OCI-LY7 (cell line): ENCODE data around the gene MTMR2. TPM values are rescaled to one million over a fixed set of nuclear protein-coding genes. Genes with fewer than 3 reads are reported as not detected.

Experiments
- BruUV-seq: library from RNA; stranded (reverse); fragments of 400-500 nt; replicated peaks from 2 replicates; lab custom pipeline; 2021; lab: Mats Ljungman, UMichigan
- CTCF ChIA-PET: fragments of 300-600 bp; sonication (Branson Sonifier 250); formaldehyde crosslinking; loops from one replicate; lab custom pipeline; 2022; ENCODE audit warnings: antibody characterized with exemption; ENCODE audit not compliant: unreplicated experiment; lab: Charles Lee
- POLR2A ChIA-PET: fragments of 300-600 bp; sonication (Branson Sonifier 250); formaldehyde crosslinking; loops from one replicate; lab custom pipeline; 2022; ENCODE audit warnings: antibody characterized with exemption; lab: Charles Lee
- DNase-seq: peaks from one replicate; pipeline ENCODE4 v3.0.0-alpha.2; 2015; ENCODE audit warnings: low spot score
- H2AFZ ChIP-seq: fragments of 200-600 bp; sonication (generic), shearing (Covaris generic); 2 replicates; pipeline ENCODE4 v1.6.1; 2014; ENCODE audit warnings: mild to moderate bottlenecking, antibody characterized with exemption, low read length, moderate library complexity
- H3K27ac ChIP-seq: fragments of 200-600 bp; sonication (generic); 2 replicates; pipeline ENCODE4 v1.5.1; 2014; ENCODE audit warnings: mixed run types, low read depth, mild to moderate bottlenecking, moderate library complexity, low read length, inconsistent platforms; ENCODE audit not compliant: poor library complexity, severe bottlenecking
- H3K36me3 ChIP-seq: fragments of 200-600 bp; sonication (generic); 2 replicates; pipeline ENCODE4 v1.6.1; 2014; ENCODE audit warnings: mild to moderate bottlenecking, antibody characterized with exemption, low read length, moderate library complexity, mixed read lengths; ENCODE audit not compliant: insufficient read depth
- H3K4me1 ChIP-seq: fragments of 200-600 bp; sonication (generic); 2 replicates; pipeline ENCODE4 v1.5.1; 2014; ENCODE audit warnings: mild to moderate bottlenecking, low read length; ENCODE audit not compliant: insufficient read depth, poor library complexity, severe bottlenecking
- H3K4me2 ChIP-seq: fragments of 200-600 bp; sonication (generic); 2 replicates; pipeline ENCODE4 v1.6.1; 2014; ENCODE audit warnings: mild to moderate bottlenecking, low read length
- H3K4me3 ChIP-seq: fragments of 200-600 bp; sonication (generic); 2 replicates; pipeline ENCODE4 v1.5.1; 2014; ENCODE audit warnings: mild to moderate bottlenecking, low read depth, low read length; ENCODE audit not compliant: poor library complexity, severe bottlenecking
- H3K79me2 ChIP-seq: fragments of 200-600 bp; sonication (generic); 2 replicates; pipeline ENCODE4 v1.6.1; 2016; ENCODE audit warnings: low read depth, mild to moderate bottlenecking, low read length, moderate library complexity, mixed read lengths; ENCODE audit not compliant: insufficient read depth
- H3K9me2 ChIP-seq: fragments of 200-600 bp; sonication (generic); 2 replicates; pipeline ENCODE4 v1.6.1; 2016; ENCODE audit warnings: mild to moderate bottlenecking, low read length, mixed read lengths; ENCODE audit not compliant: insufficient read depth
- H3K9me3 ChIP-seq: fragments of 200-600 bp; sonication (generic); 2 replicates; pipeline ENCODE4 v1.6.1; 2014; ENCODE audit warnings: mild to moderate bottlenecking, mixed run types, low read length, mixed read lengths
- H4K20me1 ChIP-seq: fragments of 200-600 bp; sonication (generic); 2 replicates; pipeline ENCODE4 v1.6.1; 2014; ENCODE audit warnings: mild to moderate bottlenecking, antibody characterized with exemption, low read length, moderate library complexity, mixed read lengths; ENCODE audit not compliant: insufficient read depth
- CTCF ChIP-seq: fragments of 200-600 bp; sonication (generic); conservative IDR thresholded peaks from 2 replicates; pipeline ENCODE4 v1.5.1; 2014; ENCODE audit warnings: mild to moderate bottlenecking, antibody characterized with exemption, low read length, moderate library complexity, mixed read lengths
- EZH2phosphoT487 ChIP-seq: fragments of 200-600 bp; sonication (generic); IDR thresholded peaks from 2 replicates; pipeline ENCODE4 v1.6.1; 2018; ENCODE audit warnings: low read depth, borderline replicate concordance, mild to moderate bottlenecking, mixed run types, antibody characterized with exemption, low read length, moderate library complexity, mixed read lengths
- intact Hi-C: fragments of 100-400 bp; cut with micrococcal nuclease; formaldehyde crosslinking; loops from one replicate; pipeline ENCODE4 v1.10.0; 2022; ENCODE audit not compliant: unreplicated experiment
- total RNA-seq, 2 experiments: library from RNA; depleted of rRNA in 1 of 2; stranded (reverse); fragments of >200 nt in 1 of 2; shearing (Covaris generic) in 1 of 2; gene quantifications; 2 replicates each; pipeline ENCODE4 v1.2.3, GENCODE V29; 2014 to 2022

The MTMR2 gene
- total RNA-seq, 2 experiments from 2014 or later, result 0.79 to 13.0 TPM

GRCh38 chr11:95790933-95791708, 132.8 kb downstream of the MTMR2 start:
- Histone ChIP-seq H3K4me1 (peaks cover 28% of the 10 kb centered on the region), H3K36me3 (peaks cover 28% of the 10 kb centered on the region), H3K4me2 (peak overlapping the region; percentile 92), H4K20me1 (peaks cover 45% of the 10 kb centered on the region), H2AFZ (peak overlapping the region; percentile 42), H3K9me2 (no peaks in the 10 kb centered on the region), H3K4me3 (peak overlapping the region; percentile 83), H3K27ac (peak overlapping the region; percentile 94), H3K9me3 (no peaks in the 10 kb centered on the region), H3K79me2 (peaks cover 77% of the 10 kb centered on the region)
- intact Hi-C loops, result loop anchor here (5.0 to 10.0 kb wide), 3 partner anchors 424 to 596 kb away; partner anchors contain the start of gene CCDC82
- DNase-seq, result peak; percentile 71
- TF ChIP-seq EZH2phosphoT487 (no peak), CTCF (no peak)
- CTCF ChIA-PET, result interaction anchor here (0.7 kb wide), 1 partner anchor 700 kb away, joined by 3 read pairs; no protein-coding TSS in a partner anchor
- POLR2A ChIA-PET, result interaction anchor here (0.5 to 4.1 kb wide), 10 partner anchors 11 to 932 kb away, joined by 3 to 30 read pairs (median 4); partner anchors contain the start of genes CCDC82, MAML2 and SRSF8
- BruUV-seq, result TSS peak; percentile 48

GRCh38 chr11:95790123-95790932, 133.6 kb downstream of the MTMR2 start, which contains the start of gene CEP57:
Gene CEP57 (plus strand): TSS chr11:95790498. CDS start chr11:95790699, 201 bp downstream.
- no peaks in the 10 kb centered on the region for H3K9me2 ChIP-seq
- CTCF ChIA-PET, result interaction anchor here (0.7 kb wide), 1 partner anchor 699 kb away, joined by 3 read pairs; no protein-coding TSS in a partner anchor
- intact Hi-C loops, result loop anchor here (5.0 to 10.0 kb wide), 3 partner anchors 424 to 597 kb away; partner anchors contain the start of gene CCDC82
- peaks cover 29% of the 10 kb centered on the region for H3K36me3 ChIP-seq
- POLR2A ChIA-PET, result interaction anchor here (0.5 to 4.1 kb wide), 14 partner anchors 11 to 815 kb away, joined by 3 to 30 read pairs (median 3); partner anchors contain the start of genes CCDC82, MAML2 and SRSF8
- H3K4me3 ChIP-seq, result peak within 1 kb of the TSS; percentile 83
- H3K9me3 ChIP-seq, result no peaks in the 10 kb centered on the region
- peak within 1 kb of the TSS; percentile 42 for H2AFZ ChIP-seq
- BruUV-seq, result no TSS peak
- DNase-seq, result peak; percentile 98
- peak within 1 kb of the TSS; percentile 92 for H3K4me2 ChIP-seq
- peaks cover 47% of the 10 kb centered on the region for H4K20me1 ChIP-seq
- peaks cover 28% of the 10 kb centered on the region for H3K4me1 ChIP-seq
- H3K27ac ChIP-seq, result peak within 1 kb of the TSS; percentile 94
- peaks cover 76% of the 10 kb centered on the region for H3K79me2 ChIP-seq
- TF ChIP-seq EZH2phosphoT487, result no peak
- no peak for TF ChIP-seq CTCF
